NCI-H226 (cell line): ENCODE measurements around the gene PXDC1.
"Not testable (repeated sequence)": the region's sequence is repeated elsewhere in the genome, so short reads cannot be mapped to it uniquely, and the experiment has no call there.

ENCODE experiments used
- DNase-seq: peaks from one replicate; pipeline ENCODE4 v3.0.0-alpha.2; 2015

Gene PXDC1

DNA sequence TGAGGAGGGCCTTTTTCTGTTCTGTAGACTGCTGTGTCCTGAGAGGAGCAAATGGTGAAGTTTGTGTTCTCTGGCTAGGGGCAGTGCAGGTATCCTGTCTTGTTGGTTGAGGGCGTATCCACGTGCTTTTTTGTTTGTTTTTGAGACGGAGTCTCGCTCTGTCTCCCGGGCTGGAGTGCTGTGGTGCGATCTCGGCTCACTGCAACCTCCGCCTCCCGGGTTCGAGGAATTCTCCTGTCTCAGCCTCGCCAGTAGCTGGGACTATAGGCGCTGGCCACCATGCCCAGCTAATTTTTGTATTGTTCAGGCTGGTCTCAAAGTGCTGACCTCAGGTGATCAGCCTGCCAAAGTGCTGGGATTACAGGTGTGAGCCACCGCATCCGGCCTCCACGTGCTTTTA, 10.8 kb upstream of the PXDC1 start:
- DNase-seq = no peak

DNA sequence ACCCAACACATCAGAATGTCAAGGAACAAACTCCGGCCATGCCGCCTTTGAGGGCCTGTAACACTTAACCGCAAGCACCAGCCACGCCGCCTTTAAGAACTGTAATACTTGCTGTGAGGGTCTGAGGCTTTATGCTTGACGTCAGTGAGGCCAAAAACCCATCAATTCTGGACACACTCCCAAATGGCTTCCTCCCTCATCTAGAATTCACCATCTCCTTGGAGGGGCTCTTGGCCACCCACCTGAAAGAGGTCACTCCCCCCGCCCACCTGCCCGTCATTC, 10.4 kb upstream of the PXDC1 start:
- no peak for DNase-seq

DNA sequence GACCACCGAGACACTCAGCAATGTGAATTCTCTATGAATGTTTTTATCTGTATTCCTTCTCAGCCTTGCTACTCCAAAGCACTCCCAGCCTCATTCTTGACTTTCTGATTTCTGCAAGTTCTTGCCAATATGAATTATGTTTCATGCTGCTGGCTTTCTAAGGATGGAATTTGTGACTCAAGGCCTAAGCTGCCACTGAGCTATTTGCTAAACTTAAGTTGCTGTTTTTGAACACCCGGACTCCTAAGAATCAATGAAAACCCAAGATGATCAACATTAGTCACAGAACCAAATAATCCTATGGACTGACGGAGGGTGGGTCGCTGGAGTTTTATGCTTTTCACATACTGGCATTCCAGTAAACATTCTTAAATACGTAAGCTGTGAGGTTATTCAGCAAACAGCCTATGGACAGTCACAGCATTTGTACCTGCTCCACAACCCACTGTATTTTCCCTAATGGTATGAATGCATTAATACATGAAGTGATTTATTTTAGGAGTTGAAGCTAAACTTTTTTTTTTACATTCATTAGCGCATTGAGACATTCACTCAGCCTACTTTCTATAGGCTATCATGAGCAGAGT, 8.2 kb upstream of the PXDC1 start:
- peak; percentile 64 for DNase-seq

DNA sequence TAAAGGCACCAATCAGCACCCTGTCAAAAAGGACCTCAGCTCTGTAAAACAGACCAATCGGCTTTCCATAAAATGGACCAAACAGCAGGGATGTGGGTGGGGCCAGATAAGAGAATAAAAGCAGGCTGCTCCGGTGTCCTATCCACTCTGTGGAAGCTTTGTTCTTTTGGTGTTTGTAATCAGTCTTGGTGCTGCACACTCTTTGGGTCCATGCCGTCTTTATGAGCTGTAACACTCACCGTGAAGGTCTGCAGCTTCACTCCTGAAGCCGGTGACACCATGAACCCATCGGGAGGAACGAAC, 7.3 kb upstream of the PXDC1 start:
- DNase-seq = no peak

DNA sequence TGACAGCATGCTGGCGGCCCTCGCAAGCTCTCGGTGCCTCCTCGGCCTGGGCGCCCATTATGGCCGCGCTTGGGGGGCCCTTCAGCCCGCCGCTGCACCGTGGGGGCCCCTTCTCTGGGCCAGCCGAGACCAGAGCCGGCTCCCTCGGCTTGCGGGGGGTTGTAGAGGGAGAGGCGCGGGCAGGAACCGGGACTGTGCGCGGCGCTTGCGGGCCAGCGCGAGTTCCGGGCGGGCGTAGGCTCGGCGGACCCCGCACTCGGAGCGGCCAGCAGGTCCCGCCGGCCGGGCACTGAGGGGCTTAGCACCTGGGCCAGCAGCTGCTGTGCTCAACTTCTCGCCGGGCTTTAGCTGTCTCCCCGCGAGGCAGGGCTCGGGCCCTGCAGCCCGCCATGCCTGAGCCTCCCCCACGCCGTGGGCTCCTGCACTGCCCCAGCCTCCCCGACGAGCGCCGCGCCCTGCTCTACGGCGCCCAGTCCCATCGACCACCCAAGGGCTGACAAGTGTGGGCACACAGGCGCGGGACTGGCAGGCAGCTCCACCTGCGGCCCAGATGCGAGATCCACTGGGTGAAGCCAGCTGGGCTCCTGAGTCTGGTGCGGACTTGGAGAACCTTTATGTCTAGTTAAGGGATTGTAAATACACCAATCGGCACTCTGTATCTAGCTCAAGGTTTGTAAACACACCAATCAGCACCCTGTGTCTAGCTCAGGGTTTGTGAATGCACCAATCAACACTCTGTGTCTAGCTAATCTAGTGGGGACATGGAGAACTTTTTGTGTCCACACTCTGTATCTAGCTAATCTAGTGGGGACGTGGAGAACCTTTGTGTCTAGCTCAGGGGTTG, 6.7 kb upstream of the PXDC1 start:
- DNase-seq = not testable (repeated sequence)

DNA sequence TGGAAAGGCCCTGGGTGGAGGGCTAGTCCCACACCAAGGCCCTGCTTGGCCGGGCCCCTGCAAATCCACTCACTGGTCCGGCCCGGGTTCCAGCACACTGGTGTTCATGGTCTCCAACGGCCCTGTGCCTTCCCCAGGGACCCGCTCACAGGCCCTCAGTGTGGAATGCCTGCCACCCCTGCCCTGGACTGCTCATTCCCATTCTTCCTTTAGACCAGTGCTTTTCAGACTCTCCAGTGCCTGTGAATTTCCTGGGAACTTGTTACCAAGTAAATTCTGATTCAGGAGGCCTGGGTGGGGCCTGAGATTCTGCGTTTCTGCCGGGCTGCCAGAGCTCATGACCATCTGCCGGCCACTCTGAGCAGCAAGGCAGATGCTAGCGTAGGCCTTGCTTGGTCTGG, 5.7 kb upstream of the PXDC1 start:
- DNase-seq = no peak

DNA sequence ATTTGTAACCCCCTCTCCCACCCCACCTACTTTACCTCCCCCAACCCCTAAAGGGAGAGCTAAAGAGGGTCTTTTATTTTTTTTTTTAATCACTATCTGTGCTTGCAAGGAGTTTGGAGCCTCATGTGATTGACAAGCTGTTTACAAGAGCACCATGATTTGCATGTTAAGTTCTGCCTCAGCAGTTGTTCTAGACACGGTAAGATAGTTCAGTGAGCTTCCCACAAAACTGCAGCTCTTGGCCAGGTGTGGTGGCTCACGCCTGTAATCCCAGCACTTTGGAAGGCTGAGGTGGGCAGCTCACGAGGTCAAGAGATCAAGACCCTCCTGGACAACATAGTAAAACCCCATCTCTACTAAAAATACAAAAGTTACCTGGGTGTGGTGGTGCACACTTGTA, 5.0 kb upstream of the PXDC1 start:
- DNase-seq = no peak

DNA sequence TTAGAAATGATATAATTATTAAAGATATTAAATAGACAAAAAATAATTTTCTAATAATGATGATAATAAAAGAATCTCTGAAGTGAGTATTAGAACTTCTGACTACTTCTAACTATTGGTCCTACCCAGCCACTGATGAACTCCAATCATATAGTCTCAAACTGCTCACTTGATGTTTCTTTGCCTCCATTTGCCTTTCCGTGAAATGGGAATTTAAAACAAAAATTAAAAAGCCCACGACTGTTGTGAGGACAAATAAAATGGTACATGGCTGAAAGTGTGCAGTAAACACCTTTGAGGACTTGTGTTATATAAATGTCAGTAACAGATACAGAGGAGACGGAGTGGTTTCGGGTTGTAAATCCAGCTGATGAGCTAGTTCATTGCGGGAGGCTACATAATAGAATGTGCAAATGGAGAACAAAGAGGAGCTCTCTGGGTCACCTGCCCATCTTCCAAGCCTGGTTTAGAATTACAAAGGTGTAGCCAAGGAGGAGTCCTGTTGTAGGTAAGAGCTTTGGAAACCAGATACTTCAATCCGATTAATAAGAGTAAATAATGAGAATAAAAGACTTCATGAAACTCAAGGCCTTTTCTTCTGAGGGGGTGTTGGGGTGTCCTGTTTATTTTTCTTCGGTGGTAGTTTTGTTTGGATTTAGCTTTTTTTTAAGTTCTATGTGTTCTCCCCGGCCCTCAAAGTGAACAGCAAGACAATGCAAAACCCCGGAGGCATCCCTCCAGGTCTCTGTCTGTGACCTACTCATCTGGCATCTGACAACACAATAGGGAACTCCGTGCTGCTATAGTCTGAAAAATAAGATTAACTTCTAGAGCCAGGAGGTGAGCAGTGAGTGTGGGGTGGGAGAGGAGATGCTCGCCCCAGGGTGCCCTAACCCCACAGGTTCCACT, 4.4 kb upstream of the PXDC1 start:
- no peak for DNase-seq

DNA sequence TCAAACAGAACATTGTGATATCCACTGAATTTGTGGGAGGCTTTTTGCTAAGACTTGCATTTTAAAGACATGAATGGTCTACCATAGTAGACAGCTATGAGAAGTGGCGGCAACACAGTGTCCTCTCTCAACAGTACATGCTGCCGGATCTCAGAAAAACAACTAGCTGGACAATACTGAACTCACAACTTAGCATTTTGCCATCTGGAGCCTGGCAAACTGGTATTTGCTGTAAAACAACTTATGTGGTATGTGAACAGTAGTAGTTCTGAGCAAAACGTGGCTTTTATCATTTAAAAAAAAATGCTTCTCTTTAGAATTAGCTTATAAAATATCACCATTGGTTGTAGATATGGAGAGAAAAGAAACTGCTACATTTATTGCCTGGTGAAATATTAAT, 3.3 kb upstream of the PXDC1 start:
- DNase-seq = no peak

DNA sequence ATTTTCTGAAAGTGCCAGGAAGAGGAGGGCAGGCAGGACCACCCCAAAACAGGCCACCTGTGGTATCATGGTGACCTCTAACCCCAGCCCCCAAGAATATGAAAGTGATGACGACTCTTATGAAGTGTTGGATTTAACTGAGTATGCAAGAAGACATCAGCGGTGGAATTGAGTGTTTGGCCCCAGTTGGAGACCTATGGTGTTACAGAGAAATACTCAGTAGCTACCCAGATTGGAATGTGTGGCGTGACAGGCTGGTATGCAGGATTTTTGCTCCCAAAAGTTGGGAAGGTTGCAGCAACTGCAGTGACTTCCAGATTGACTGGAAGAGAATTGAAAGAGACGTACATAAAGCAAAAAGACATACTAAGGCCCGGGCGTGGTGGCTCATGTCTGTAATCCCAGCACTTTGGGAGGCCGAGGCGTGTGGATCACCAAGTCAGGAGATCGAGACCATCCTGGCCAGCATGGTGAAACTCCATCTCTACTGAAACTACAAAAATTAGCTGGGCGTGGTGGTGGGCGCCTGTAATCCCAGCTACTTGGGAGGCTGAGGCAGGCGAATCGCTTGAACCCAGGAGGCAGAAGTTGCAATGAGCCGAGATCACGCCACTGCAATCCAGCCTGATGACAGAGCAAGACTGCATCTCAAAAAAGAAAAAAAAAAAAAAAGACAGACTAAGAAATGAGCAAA, 2.7 kb upstream of the PXDC1 start:
- not testable (repeated sequence) for DNase-seq

DNA sequence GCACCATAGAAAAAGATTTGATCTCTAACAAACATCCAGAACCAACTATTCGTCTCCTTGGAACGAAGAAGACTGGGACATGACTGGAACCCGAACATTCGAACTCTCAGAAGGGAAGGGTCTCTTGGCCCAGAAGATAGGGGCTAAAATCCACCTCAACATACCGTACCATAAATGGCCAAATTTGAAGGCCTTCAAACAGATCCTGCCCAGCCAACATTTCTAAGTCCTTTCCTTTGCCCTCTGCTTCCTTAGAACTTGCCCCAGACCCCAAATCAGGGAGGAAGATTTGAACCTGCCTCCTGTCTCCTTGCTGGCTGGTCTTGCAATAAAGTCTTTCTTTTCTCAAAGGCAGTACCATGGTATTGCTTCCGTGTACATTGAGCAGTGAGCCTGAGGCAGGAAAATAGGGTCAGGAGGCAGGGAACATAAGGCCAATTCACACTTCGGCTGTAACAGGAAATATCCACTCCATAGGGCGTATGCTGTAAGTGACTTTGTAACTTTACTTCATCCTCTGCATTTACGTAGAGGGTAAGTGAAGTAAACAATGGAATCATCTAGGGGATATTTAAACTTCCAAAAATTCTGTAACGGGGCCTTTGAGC, 1.8 kb upstream of the PXDC1 start:
- no peak for DNase-seq

DNA sequence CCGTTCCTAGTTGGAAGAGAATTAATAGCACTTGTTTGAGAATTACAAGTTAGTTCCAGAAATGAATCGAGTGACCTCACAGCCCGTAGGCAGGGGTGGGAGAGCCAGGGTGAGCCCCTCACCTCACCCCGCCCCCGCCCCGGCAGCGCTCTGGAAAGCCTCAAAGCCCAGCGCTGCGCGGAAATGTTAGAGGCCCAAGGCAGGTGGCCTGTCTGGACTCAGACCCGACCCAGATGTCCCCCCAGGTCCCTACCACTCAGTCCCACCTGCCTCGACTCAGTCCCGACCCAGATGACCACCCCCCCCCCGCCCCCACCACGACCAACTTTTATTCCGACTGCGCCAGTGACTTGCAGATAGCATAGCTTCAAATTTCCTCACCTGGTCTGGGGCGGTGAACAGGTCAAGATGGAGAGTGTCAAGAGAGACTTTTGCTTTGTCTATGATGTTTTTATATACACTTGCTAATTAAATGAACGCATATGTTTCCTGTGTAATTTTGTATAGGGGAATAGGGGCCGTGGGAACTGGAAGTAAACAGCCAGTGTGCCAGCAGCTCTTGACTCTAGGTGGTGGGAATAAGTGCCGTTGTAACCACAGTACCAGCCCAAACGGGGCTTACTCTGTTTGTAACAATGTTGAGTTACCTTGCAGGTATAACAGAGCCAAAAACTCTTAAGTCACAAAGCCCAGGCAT, 1.2 kb upstream of the PXDC1 start:
- DNase-seq = no peak

DNA sequence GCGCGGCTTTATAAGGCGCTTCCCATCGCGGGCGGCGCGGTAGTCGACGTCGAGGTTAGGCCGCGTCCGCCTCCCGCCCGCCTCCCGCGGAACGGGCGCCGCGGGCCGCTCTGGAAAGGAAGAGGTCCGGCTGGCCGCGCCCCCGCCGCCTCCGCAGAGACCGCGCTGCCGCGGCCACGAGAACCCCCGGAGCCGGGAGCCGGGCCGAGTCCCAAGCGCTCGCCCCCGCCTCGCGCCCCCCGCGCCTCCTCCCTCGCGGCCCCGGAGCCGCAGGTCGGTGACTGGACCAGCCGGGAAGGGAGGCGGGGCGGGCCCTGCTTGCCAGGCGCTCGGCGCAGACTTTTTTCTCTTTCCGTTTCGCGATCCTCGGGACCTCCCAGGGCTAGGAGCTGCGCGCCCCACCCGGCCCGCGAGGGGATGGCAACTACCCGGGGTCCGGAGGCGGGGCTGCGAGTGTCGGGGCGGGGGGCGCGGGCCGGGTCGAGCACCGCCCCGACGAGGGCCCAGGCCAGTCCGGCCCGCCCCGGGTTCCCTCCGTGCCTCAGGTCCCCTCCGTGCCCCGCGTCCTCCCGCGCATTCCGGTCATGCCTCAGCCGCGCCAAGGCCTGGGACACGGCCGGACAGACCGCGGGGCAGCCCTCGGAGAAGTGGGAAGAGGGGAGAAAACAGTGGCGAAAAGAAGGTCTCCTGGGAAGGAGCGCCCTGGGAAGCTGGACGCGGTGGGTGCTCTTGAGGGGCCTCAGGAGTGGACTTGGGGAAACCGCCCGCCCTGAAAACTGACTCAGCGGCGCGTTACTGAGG, 417 bp upstream of the PXDC1 start:
- DNase-seq = peak; percentile 88

DNA sequence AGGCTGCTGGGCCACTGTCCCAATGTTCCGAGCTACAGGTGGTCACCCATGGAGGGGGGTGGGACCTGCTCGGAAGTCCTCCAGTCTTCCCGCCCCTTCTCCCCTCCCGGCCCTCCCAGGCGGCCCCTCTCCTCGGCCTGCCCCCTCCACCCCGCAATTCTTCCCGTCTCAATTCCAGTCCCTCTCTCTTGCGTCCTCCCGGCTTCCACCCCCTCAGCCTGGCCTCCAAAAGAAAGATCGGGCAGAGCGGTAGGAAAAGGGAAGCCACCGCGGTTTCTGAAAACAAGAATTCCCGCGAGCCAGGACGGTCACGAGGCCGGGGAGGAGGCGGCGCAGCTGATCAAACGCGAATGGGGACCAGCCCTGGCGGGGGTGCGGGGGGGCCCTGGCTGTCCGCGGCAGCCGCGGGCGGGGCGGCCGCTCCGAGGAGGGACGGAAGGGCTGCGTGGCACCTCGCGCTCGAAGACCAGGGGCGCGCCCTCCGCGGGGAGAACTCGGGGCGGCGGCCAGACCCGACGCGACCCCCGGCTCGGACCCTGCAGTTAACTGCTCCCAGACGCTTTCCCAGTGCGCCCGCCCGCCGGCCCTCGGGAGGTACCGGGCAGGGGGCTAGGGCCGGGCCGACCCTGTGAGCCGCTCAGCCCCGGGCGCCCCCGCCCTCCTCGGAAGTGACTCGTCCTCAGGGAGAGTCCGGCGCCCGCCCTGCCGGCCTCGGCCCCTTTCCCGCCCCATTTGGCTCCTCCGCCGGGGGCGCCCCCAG, 1.0 kb downstream of the PXDC1 start:
- peak; percentile 58 for DNase-seq

DNA sequence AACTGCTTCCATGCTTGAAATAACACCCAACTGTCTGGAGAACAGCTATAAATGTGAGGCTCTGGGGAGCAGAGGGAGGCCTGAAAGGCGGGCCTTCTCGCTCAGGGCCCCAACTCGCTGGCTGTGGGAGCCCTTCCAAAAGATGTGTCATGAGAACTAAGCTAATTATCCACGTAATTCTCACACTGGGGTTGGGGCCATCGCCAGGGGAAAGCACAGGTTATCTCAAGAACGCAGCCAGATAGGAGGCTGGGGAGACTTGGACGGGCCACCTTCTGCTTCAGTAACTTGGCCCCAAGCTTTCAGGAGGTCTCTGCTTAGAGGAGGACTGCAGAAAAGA, 1.6 kb downstream of the PXDC1 start:
- DNase-seq = peak; percentile 85

DNA sequence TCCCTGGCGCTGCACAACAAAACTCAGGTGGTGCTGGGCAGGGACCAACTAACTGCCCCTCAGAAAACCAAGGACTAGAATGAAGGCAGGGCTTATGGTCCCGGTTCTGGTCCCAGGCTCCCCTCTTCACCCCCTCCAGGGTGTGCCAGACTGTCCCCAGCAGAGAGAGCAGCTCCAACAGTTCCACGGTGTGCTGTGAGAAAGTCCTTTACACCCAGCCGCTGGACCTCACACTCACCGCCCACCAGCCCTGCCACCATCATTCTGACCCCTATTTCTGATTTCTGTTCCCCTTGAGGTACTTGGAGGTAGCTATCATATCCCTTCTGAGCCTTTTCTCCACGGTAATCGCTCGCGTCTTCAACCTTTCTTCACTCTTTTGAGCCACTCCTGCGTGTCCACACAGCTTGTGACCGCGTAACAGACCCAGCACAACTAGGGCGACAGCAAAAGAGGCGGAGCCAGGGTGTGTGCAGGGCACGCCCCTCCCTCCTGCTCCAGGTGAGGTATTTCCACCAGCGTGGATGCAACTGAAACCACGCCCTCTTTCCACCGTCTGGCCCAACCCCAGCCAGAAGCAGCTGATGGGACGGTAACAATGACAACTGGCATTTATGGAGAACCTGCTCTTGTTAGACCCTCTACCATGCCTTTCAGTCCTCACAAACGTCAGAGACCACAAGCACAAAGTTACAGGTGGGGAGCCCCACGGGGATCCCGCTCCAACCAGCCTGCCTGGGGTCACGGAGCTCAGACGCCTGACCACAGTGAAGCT, 2.3 kb downstream of the PXDC1 start:
- no peak for DNase-seq

DNA sequence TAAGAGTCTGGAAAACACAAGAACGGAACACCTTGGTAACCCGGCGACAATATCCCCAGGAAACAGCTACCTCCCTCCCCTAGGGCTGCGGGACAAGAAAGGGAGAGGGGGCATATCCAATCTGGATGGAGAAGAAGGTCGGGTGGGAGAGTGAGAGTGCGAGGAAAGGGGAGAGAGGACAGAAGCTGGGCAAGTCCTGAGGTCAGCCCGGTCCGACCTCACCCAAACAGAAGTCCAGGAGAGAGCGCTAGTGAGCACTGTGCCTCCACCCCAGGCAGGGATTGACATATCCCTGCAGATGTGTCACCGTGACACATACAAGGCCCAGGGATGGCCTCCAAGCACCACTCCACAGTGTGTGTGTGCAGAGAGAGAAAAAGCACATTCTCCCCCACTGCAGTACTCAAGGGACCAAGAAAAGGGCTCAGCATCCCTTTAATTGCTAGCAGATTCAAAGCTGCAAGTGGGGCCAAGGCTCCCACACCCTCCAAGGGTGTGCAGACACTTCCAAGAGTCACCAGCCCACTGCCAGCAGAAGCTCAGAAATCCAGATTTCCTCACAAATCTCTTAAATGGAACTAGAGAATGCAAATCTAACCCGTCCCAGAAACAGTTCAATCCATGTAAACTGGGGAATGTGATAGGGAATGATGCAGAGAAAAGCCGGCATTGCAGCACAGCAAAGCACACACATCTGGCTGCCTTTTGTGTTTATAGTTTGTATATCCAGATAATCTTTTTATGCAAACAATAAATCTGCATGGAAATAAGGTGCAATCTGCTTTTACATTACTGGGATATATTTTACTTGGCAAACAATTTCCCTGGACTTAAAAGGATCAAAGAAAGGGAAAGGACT, 3.1 kb downstream of the PXDC1 start:
- peak; percentile 29 for DNase-seq

DNA sequence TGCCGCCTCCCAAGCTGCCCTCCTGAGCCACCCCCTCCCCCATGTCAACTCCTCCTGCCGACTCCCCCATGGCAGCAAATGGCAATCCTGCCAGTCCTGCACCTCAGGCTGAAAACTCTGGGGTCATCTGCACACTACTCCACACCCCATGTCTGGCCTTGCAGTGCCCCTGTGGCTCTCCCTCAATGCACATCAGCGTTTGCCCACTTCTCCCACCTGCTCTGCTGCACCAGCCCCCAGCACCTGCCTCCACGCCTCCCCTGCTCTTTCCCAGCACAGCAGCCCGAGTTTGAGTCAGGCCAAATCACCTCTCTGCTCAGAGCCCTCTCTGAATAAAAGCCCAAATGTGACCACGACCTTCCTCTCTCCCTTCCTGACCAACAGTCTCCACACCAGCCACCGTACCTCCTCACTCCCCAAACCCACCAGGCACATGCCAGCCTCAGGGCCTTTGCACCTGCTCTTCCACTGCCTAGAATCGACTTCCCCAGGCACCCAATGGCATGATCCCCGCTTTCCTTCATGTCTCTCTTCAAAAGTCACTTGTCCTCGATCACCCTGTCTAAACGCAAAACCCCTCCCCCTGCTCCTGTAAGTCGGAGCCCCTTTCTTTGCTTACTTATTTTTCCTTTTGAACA, 4.3 kb downstream of the PXDC1 start:
- DNase-seq = no peak

DNA sequence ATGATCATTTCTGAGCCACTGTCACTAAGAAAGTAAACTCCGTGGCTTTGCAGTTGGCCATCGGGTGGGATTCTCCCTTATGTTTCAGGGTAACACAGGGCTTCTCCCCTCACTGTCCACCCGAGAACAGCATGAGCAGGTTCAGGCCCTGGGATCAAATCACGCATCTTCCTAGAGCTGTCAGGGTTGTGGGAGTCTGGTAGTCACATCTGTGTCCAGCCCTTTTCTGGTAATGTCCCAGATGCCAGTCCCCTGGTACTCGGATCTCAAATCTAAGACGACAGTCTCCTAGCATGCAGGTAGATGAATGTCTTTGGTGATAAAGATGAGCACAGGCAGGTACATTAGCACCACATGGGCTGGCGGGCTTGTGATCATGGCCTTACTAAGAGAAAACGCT, 4.8 kb downstream of the PXDC1 start:
- no peak for DNase-seq
